Ishikawa (cell line): Measurements from ENCODE around the gene ALDH1A2.

Source experiments
- CEBPB ChIP-seq: IDR thresholded peaks from 2 replicates; pipeline ENCODE4 v1.6.1; 2012
- CREB1 ChIP-seq: IDR thresholded peaks from 2 replicates; pipeline ENCODE4 v1.6.1; 2012; ENCODE audit warnings: low read depth
- EGR1 ChIP-seq: IDR thresholded peaks from 2 replicates; pipeline ENCODE4 v1.6.1; 2012
- EP300 ChIP-seq: IDR thresholded peaks from 2 replicates; pipeline ENCODE4 v1.6.1; 2012; ENCODE audit warnings: borderline replicate concordance
- FOXM1 ChIP-seq: IDR thresholded peaks from 2 replicates; pipeline ENCODE4 v1.6.1; 2012; ENCODE audit warnings: low read depth, borderline replicate concordance
- MAX ChIP-seq: IDR thresholded peaks from 2 replicates; pipeline ENCODE4 v1.6.1; 2012
- NFIC ChIP-seq: IDR thresholded peaks from 2 replicates; pipeline ENCODE4 v1.6.1; 2012
- RAD21 ChIP-seq: IDR thresholded peaks from 2 replicates; pipeline ENCODE4 v1.6.1; 2012; ENCODE audit warnings: low read depth
- REST ChIP-seq: IDR thresholded peaks from 2 replicates; pipeline ENCODE4 v1.6.1; 2012; ENCODE audit warnings: low read depth, mild to moderate bottlenecking
- TAF1 ChIP-seq: IDR thresholded peaks from 2 replicates; pipeline ENCODE4 v1.6.1; 2012; ENCODE audit warnings: low read depth, mild to moderate bottlenecking
- TCF12 ChIP-seq: IDR thresholded peaks from 2 replicates; pipeline ENCODE4 v1.6.1; 2012; ENCODE audit warnings: low read depth
- TEAD4 ChIP-seq: IDR thresholded peaks from 2 replicates; pipeline ENCODE4 v1.6.1; 2012
- USF1 ChIP-seq: IDR thresholded peaks from 2 replicates; pipeline ENCODE4 v1.6.1; 2012
- YY1 ChIP-seq: IDR thresholded peaks from 2 replicates; pipeline ENCODE4 v1.6.1; 2012; ENCODE audit warnings: low read depth
- ZBTB7A ChIP-seq: IDR thresholded peaks from 2 replicates; pipeline ENCODE4 v1.6.1; 2012; ENCODE audit warnings: low read depth

Gene ALDH1A2

GRCh38 chr15:58065445-58066041 lies at the start of gene ALDH1A2:
Gene ALDH1A2, minus strand, starts transcription at chr15:58065711. Its CDS starts 61 bp downstream, at chr15:58065650.
- no peak for TF ChIP-seq EP300
- no peak for TF ChIP-seq TAF1
- TF ChIP-seq YY1: no peak
- no peak for TF ChIP-seq TEAD4
- no peak for TF ChIP-seq MAX

GRCh38 chr15:58114812-58115211 lies 49.3 kb upstream of the ALDH1A2 start:
- TF ChIP-seq REST (no peak), FOXM1 (no peak), TCF12 (no peak), USF1 (no peak), TAF1 (no peak), MAX (no peak), CEBPB (no peak), YY1 (no peak), RAD21 (no peak), CREB1 (no peak)

- TF ChIP-seq EGR1 (no peak), MAX (no peak), CEBPB (no peak), NFIC (no peak), RAD21 (no peak), TEAD4 (no peak), USF1 (no peak), ZBTB7A (no peak)
These were observed 48.9 kb upstream of the ALDH1A2 start for GRCh38 chr15:58114388-58114787.

GRCh38 chr15:58111718-58112104 lies 46.2 kb upstream of the ALDH1A2 start:
- TF ChIP-seq MAX: no peak
- no peak for TF ChIP-seq FOXM1
- TF ChIP-seq EGR1: no peak
- no peak for TF ChIP-seq CEBPB
- TF ChIP-seq ZBTB7A: no peak
- TF ChIP-seq USF1: no peak
- no peak for TF ChIP-seq CREB1
- no peak for TF ChIP-seq REST
- TF ChIP-seq TAF1: no peak
- TF ChIP-seq RAD21: no peak
- no peak for TF ChIP-seq YY1
- no peak for TF ChIP-seq EP300
- no peak for TF ChIP-seq TEAD4
- no peak for TF ChIP-seq NFIC
- TF ChIP-seq TCF12: no peak

- no peak for TF ChIP-seq CEBPB
- no peak for TF ChIP-seq ZBTB7A
- no peak for TF ChIP-seq REST
- no peak for TF ChIP-seq EGR1
- no peak for TF ChIP-seq TEAD4
- TF ChIP-seq USF1: no peak
- TF ChIP-seq CREB1: no peak
- TF ChIP-seq NFIC: no peak
- no peak for TF ChIP-seq TCF12
- no peak for TF ChIP-seq RAD21
- TF ChIP-seq EP300: no peak
- no peak for TF ChIP-seq MAX
- TF ChIP-seq FOXM1: no peak
- no peak for TF ChIP-seq TAF1
- no peak for TF ChIP-seq YY1
These were observed 45.6 kb upstream of the ALDH1A2 start for GRCh38 chr15:58110999-58111717.
